ENCODE data around the gene SCYL2. TPM values are rescaled to one million over a fixed set of nuclear protein-coding genes. Genes with fewer than 3 reads are reported as not detected.
"Not testable (repeated sequence)": the region's sequence is repeated elsewhere in the genome, so short reads cannot be mapped to it uniquely, and the experiment has no call there.

The SCYL2 gene
- total RNA-seq, result 58.6 and 76.0 TPM in 2 replicates

- no peak for TF ChIP-seq CTCF (IDR thresholded peaks at IDR 0.05; ENCODE audit: insufficient read depth, low read depth, low read length)
- H3K4me3 ChIP-seq (ENCODE audit: low read depth, low read length), result peak within 1 kb of the TSS; percentile 93
- DNase-seq (ENCODE audit: low read depth), result peak; percentile 99
These were observed at the start of gene SCYL2, which contains the start of gene DEPDC4 for GRCh38 chr12:100266835-100267602. SCYL2 (plus strand) TSS chr12:100267177; CDS start chr12:100282971, 15,794 bp downstream. DEPDC4 (minus strand) TSS chr12:100267079; CDS start chr12:100267076, 3 bp downstream.

GRCh38 chr12:100219328-100220109 is 47.5 kb upstream of the SCYL2 start:
- no peak overlapping the region for H3K4me3 ChIP-seq (ENCODE audit: low read depth, low read length)
- TF ChIP-seq CTCF (IDR thresholded peaks at IDR 0.05; ENCODE audit: insufficient read depth, low read depth, low read length), result no peak
- no peak for DNase-seq (ENCODE audit: low read depth)

- no peak for TF ChIP-seq CTCF (IDR thresholded peaks at IDR 0.05; ENCODE audit: insufficient read depth, low read depth, low read length)
- DNase-seq (ENCODE audit: low read depth), result no peak
- H3K4me3 ChIP-seq (ENCODE audit: low read depth, low read length), result no peak overlapping the region
These were observed 45.5 kb upstream of the SCYL2 start for GRCh38 chr12:100221523-100221922.

- H3K4me3 ChIP-seq (ENCODE audit: low read depth, low read length); DNase-seq (ENCODE audit: low read depth): not testable (repeated sequence)
These were observed 44.8 kb upstream of the SCYL2 start for GRCh38 chr12:100222173-100222572.

GRCh38 chr12:100225491-100225890 is 41.5 kb upstream of the SCYL2 start:
- no peak overlapping the region for H3K4me3 ChIP-seq (ENCODE audit: low read depth, low read length)
- TF ChIP-seq CTCF (IDR thresholded peaks at IDR 0.05; ENCODE audit: insufficient read depth, low read depth, low read length), result no peak
- no peak for DNase-seq (ENCODE audit: low read depth)

- peak; percentile 24 for DNase-seq (ENCODE audit: low read depth)
- TF ChIP-seq CTCF (IDR thresholded peaks at IDR 0.05; ENCODE audit: insufficient read depth, low read depth, low read length), result peak; percentile 4
- H3K4me3 ChIP-seq (ENCODE audit: low read depth, low read length), result no peak overlapping the region
These were observed 37.8 kb upstream of the SCYL2 start for GRCh38 chr12:100229036-100229635.

GRCh38 chr12:100229876-100230275 is 37.1 kb upstream of the SCYL2 start:
- TF ChIP-seq CTCF (IDR thresholded peaks at IDR 0.05; ENCODE audit: insufficient read depth, low read depth, low read length), result no peak
- H3K4me3 ChIP-seq (ENCODE audit: low read depth, low read length), result no peak overlapping the region
- DNase-seq (ENCODE audit: low read depth), result no peak

GRCh38 chr12:100231873-100232272 is 35.1 kb upstream of the SCYL2 start:
- not testable (repeated sequence) for H3K4me3 ChIP-seq (ENCODE audit: low read depth, low read length); DNase-seq (ENCODE audit: low read depth)
